Measurements from ENCODE around the gene ATG16L1.
"Not testable (repeated sequence)": the region's sequence is repeated elsewhere in the genome, so short reads cannot be mapped to it uniquely, and the experiment has no call there.

The ATG16L1 gene

GRCh38 chr2:233297076-233297475 lies 45.6 kb downstream of the ATG16L1 start:
- DNase-seq: no peak

GRCh38 chr2:233300401-233300800 lies 48.9 kb downstream of the ATG16L1 start:
- no peak for DNase-seq

- no peak for DNase-seq
These were observed 49.8 kb downstream of the ATG16L1 start for GRCh38 chr2:233301248-233301647.

GRCh38 chr2:233301811-233302210 lies 50.3 kb downstream of the ATG16L1 start:
- DNase-seq: peak; percentile 24

- no peak for DNase-seq
These were observed 51.8 kb downstream of the ATG16L1 start for GRCh38 chr2:233303252-233303651.

- no peak for DNase-seq
These were observed 56.1 kb downstream of the ATG16L1 start, which contains the start of gene SAG for GRCh38 chr2:233307565-233307964. SAG (plus strand) TSS chr2:233307816; CDS start chr2:233309190, 1,374 bp downstream.

GRCh38 chr2:233311241-233311926 lies 59.9 kb downstream of the ATG16L1 start:
- DNase-seq: no peak

GRCh38 chr2:233312874-233313273 lies 61.4 kb downstream of the ATG16L1 start:
- DNase-seq: no peak

- no peak for DNase-seq
These were observed 62.9 kb downstream of the ATG16L1 start for GRCh38 chr2:233314180-233314925.

- DNase-seq: no peak
These were observed 65.9 kb downstream of the ATG16L1 start for GRCh38 chr2:233317196-233317943.

GRCh38 chr2:233319256-233319655 lies 67.8 kb downstream of the ATG16L1 start:
- no peak for DNase-seq

- DNase-seq: no peak
These were observed 69.0 kb downstream of the ATG16L1 start for GRCh38 chr2:233320470-233320869.

- DNase-seq: no peak
These were observed 69.7 kb downstream of the ATG16L1 start for GRCh38 chr2:233321166-233321565.

- no peak for DNase-seq
These were observed 72.4 kb downstream of the ATG16L1 start for GRCh38 chr2:233323851-233324250.

GRCh38 chr2:233325256-233325655 lies 73.8 kb downstream of the ATG16L1 start:
- DNase-seq: no peak

GRCh38 chr2:233325814-233326213 lies 74.3 kb downstream of the ATG16L1 start:
- DNase-seq: no peak

GRCh38 chr2:233326500-233326899 lies 75.0 kb downstream of the ATG16L1 start:
- no peak for DNase-seq

GRCh38 chr2:233328922-233329321 lies 77.4 kb downstream of the ATG16L1 start:
- DNase-seq: no peak

GRCh38 chr2:233329489-233330135 lies 78.1 kb downstream of the ATG16L1 start:
- no peak for DNase-seq

GRCh38 chr2:233331536-233331935 lies 80.1 kb downstream of the ATG16L1 start:
- peak; percentile 89 for DNase-seq

- no peak for DNase-seq
These were observed 80.7 kb downstream of the ATG16L1 start for GRCh38 chr2:233332125-233332524.

GRCh38 chr2:233334915-233335314 lies 83.4 kb downstream of the ATG16L1 start:
- DNase-seq: no peak

- not testable (repeated sequence) for DNase-seq
These were observed 84.6 kb downstream of the ATG16L1 start for GRCh38 chr2:233336091-233336490.

Data from activated effector memory CD4-positive, alpha-beta T cell treated with anti-CD3 and anti-CD28 coated beads, Interleukin-2, amount 50 U/mL, for 16 hours (primary cell).